ENCODE data around the gene FLG2. TPM values are rescaled to one million over a fixed set of nuclear protein-coding genes. Genes with fewer than 3 reads are reported as not detected.

The FLG2 gene
- polyA plus RNA-seq, 1 of the 3 experiments (the other 2 are of a cell fraction), result not detected

DNA sequence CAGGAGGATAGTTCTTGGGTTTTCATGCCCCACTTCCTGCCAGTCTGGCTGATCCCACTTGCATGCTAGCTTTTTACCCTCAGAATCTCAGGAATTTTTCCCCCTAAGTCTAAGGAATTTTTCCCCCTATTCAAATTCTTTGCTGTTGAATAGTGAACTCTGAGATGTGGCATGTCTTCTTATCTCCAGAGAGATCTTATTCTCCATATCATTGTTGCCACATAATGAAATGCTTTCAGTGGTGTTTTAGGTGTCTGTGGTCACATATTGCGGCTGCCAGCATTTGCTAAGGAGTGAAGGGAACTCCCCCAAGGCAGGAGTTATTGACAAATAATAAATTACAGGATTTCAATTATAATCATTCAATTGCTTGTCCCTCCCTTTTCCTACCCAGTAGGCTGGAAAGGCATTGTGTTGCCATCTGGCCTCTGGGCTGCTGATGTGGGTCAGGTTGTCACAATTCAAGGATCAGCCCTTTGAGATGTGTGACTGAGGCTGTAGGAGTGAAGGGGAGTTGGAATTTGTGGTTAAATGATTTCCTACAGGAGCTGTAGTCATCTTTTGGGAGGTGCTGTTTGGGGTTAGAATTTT is 30.9 kb downstream of the FLG2 start:
- Histone ChIP-seq H3K79me2 (ENCODE audit: insufficient read depth) (no peaks in the 10 kb centered on the region), H3K27me3 (ENCODE audit: insufficient read depth) (no peaks in the 10 kb centered on the region), H3K9ac (no peak overlapping the region), H3F3A (replicated peaks; ENCODE audit: insufficient read depth) (no peaks in the 10 kb centered on the region), H3K4me1 (ENCODE audit: control insufficient read depth in 1 of 2, insufficient read depth in 2 of 2, low read depth in 1 of 2, low read length in 1 of 2) (no peaks in the 10 kb centered on the region), H3K36me3 (replicated peaks in 1 of 2; ENCODE audit: control insufficient read depth in 1 of 2, insufficient read depth in 2 of 2, low read length in 1 of 2) (no peaks in the 10 kb centered on the region), H4K20me1 (ENCODE audit: insufficient read depth) (no peaks in the 10 kb centered on the region), H3K4me2 (no peak overlapping the region), H3K4me3 (ENCODE audit: low read depth in 2 of 2, low read length in 1 of 2) (no peak overlapping the region), H3K9me2 (no peaks in the 10 kb centered on the region), H3K9me3 (no peaks in the 10 kb centered on the region), H2AFZ (ENCODE audit: low read depth) (no peak overlapping the region), H3K27ac (ENCODE audit: low read depth in 2 of 2, low read length in 1 of 2) (no peak overlapping the region)
- 10% methylated on average over 1 of the region's 1 CpG for WGBS (ENCODE audit: low lambda C conversion rate)
- POLR2A ChIA-PET, result no interaction called here
- DNase-seq, result no peak
- CTCF ChIA-PET, result interaction anchor here (1.4 kb wide), 1 partner anchor 18 kb away, joined by 3 read pairs; no protein-coding TSS in a partner anchor
- TF ChIP-seq RFX5 (IDR thresholded peaks at IDR 0.05; ENCODE audit: low read length) (no peak), SMC3 (IDR thresholded peaks at IDR 0.05; ENCODE audit: low read depth, low read length) (no peak), NFIC (IDR thresholded peaks at IDR 0.05; ENCODE audit: borderline replicate concordance) (no peak), SIN3A (IDR thresholded peaks at IDR 0.05; ENCODE audit: borderline replicate concordance, low read depth, low read length) (no peak), JUND (IDR thresholded peaks at IDR 0.05) (no peak)
- TF ChIP-seq, protein P1, sequence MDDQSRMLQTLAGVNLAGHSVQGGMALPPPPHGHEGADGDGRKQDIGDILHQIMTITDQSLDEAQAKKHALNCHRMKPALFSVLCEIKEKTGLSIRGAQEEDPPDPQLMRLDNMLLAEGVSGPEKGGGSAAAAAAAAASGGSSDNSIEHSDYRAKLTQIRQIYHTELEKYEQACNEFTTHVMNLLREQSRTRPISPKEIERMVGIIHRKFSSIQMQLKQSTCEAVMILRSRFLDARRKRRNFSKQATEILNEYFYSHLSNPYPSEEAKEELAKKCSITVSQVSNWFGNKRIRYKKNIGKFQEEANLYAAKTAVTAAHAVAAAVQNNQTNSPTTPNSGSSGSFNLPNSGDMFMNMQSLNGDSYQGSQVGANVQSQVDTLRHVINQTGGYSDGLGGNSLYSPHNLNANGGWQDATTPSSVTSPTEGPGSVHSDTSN (IDR thresholded peaks at IDR 0.05), result no peak

DNA sequence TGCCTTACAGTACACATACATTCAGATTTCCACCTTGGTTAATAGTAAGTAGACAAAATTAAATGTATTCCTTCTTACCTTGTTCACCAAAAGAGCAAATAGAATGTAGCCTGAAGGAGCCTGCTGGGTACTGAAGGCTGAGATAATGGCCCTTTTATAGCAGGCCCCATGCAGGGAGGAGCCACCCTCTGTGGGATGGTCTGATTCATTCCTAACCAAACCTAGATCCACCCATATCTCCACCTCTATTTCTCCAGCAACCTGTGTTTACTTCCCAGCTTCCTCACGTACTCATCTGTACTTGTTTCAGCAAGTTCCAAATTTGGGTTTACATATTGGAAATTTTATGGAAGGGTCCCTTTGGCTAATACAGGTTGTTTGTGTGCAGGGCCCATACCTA is 34.7 kb downstream of the FLG2 start, which contains the start of gene FLG:
Gene FLG, minus strand, starts transcription at position 129 of the 400 bp plus-strand sequence. CDS start 9,783 bp downstream, outside the sequence.
- Histone ChIP-seq H3K9me3 (no peaks in the 10 kb centered on the region; the same call in 1 of the 2 replicates), H3K9me2 (no peaks in the 10 kb centered on the region), H3K79me2 (ENCODE audit: insufficient read depth) (no peaks in the 10 kb centered on the region), H3K27ac (ENCODE audit: low read depth in 2 of 2, low read length in 1 of 2) (no peak within 1 kb of the TSS), H3K4me2 (no peak within 1 kb of the TSS), H3K4me1 (ENCODE audit: control insufficient read depth in 1 of 2, insufficient read depth in 2 of 2, low read depth in 1 of 2, low read length in 1 of 2) (no peaks in the 10 kb centered on the region), H3K4me3 (ENCODE audit: low read depth in 2 of 2, low read length in 1 of 2) (no peak within 1 kb of the TSS), H3K27me3 (ENCODE audit: insufficient read depth) (no peaks in the 10 kb centered on the region), H3F3A (replicated peaks; ENCODE audit: insufficient read depth) (no peaks in the 10 kb centered on the region), H4K20me1 (ENCODE audit: insufficient read depth) (no peaks in the 10 kb centered on the region), H2AFZ (ENCODE audit: low read depth) (no peak within 1 kb of the TSS), H3K36me3 (replicated peaks in 1 of 2; ENCODE audit: control insufficient read depth in 1 of 2, insufficient read depth in 2 of 2, low read length in 1 of 2) (no peaks in the 10 kb centered on the region), H3K9ac (no peak within 1 kb of the TSS)
- no peak for DNase-seq
- WGBS (ENCODE audit: low lambda C conversion rate), result 0% methylated on average over 1 of the region's 1 CpG
- POLR2A ChIA-PET, result no interaction called here
- TF ChIP-seq TEAD4 (IDR thresholded peaks at IDR 0.05; ENCODE audit: borderline replicate concordance, insufficient read depth) (no peak), EZH2phosphoT487 (IDR thresholded peaks at IDR 0.05; ENCODE audit: borderline replicate concordance, low read depth) (no peak), GABPA (IDR thresholded peaks at IDR 0.05; ENCODE audit: low read depth) (no peak), RFX5 (IDR thresholded peaks at IDR 0.05; ENCODE audit: low read length) (no peak), MXI1 (IDR thresholded peaks at IDR 0.05; ENCODE audit: low read depth, low read length) (no peak), TCF12 (IDR thresholded peaks at IDR 0.05) (no peak), FOXM1 (IDR thresholded peaks at IDR 0.05; ENCODE audit: low read depth) (no peak)
- CTCF ChIA-PET, result no interaction called here

DNA sequence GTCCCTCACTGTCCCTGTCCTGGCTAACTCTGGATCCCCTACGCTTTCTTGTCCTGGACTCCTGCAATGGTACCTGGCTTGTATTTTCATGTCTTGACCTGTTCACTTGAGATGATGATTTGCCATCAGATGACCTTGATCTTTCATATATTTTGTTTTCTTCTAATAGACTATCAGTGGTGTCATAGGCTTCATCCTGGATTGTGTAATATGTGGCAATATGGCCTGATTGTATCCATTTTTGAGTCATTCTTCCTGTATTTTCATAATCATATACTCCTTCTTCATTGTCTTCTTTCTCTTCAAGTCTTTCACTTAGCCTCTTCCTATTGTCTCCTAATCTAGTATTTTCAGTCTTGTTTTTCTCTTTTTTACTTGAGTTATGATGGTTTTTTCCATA is 45.8 kb downstream of the FLG2 start:
- no peaks in the 10 kb centered on the region for H3K9me2 ChIP-seq
- no peak overlapping the region for H3K9ac ChIP-seq
- ChIA-PET POLR2A (no interaction called here), CTCF (no interaction called here)
- no peaks in the 10 kb centered on the region for H3K4me1 ChIP-seq (ENCODE audit: control insufficient read depth in 1 of 2, insufficient read depth in 2 of 2, low read depth in 1 of 2, low read length in 1 of 2)
- no peaks in the 10 kb centered on the region for H3K9me3 ChIP-seq
- TF ChIP-seq SMC3 (IDR thresholded peaks at IDR 0.05; ENCODE audit: low read depth, low read length), result no peak
- TF ChIP-seq, protein P2, sequence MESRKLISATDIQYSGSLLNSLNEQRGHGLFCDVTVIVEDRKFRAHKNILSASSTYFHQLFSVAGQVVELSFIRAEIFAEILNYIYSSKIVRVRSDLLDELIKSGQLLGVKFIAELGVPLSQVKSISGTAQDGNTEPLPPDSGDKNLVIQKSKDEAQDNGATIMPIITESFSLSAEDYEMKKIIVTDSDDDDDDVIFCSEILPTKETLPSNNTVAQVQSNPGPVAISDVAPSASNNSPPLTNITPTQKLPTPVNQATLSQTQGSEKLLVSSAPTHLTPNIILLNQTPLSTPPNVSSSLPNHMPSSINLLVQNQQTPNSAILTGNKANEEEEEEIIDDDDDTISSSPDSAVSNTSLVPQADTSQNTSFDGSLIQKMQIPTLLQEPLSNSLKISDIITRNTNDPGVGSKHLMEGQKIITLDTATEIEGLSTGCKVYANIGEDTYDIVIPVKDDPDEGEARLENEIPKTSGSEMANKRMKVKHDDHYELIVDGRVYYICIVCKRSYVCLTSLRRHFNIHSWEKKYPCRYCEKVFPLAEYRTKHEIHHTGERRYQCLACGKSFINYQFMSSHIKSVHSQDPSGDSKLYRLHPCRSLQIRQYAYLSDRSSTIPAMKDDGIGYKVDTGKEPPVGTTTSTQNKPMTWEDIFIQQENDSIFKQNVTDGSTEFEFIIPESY (IDR thresholded peaks at IDR 0.05; ENCODE audit: borderline replicate concordance, low read depth), result no peak
- TF ChIP-seq, protein P3, sequence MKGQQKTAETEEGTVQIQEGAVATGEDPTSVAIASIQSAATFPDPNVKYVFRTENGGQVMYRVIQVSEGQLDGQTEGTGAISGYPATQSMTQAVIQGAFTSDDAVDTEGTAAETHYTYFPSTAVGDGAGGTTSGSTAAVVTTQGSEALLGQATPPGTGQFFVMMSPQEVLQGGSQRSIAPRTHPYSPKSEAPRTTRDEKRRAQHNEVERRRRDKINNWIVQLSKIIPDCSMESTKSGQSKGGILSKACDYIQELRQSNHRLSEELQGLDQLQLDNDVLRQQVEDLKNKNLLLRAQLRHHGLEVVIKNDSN (IDR thresholded peaks at IDR 0.05; ENCODE audit: borderline replicate concordance, low read depth), result no peak
- no peak for TF ChIP-seq FOXJ3 (CRISPR knock-in tag; IDR thresholded peaks at IDR 0.05)
- TF ChIP-seq SIN3A (IDR thresholded peaks at IDR 0.05; ENCODE audit: borderline replicate concordance, low read depth, low read length), result no peak
- TF ChIP-seq CHD2 (IDR thresholded peaks at IDR 0.05; ENCODE audit: low read length, partially characterized antibody), result no peak
- TF ChIP-seq GATA2 (CRISPR knock-in tag; IDR thresholded peaks at IDR 0.05), result no peak
- no peak overlapping the region for H3K27ac ChIP-seq (ENCODE audit: low read depth in 2 of 2, low read length in 1 of 2)
- no peaks in the 10 kb centered on the region for H3K27me3 ChIP-seq (ENCODE audit: insufficient read depth)
- no peaks in the 10 kb centered on the region for H3K36me3 ChIP-seq (replicated peaks in 1 of 2; ENCODE audit: control insufficient read depth in 1 of 2, insufficient read depth in 2 of 2, low read length in 1 of 2)
- no peak overlapping the region for H2AFZ ChIP-seq (ENCODE audit: low read depth)
- H3F3A ChIP-seq (replicated peaks; ENCODE audit: insufficient read depth), result no peaks in the 10 kb centered on the region
- 0% methylated on average over 1 of the region's 1 CpG for WGBS (ENCODE audit: low lambda C conversion rate)
- no peaks in the 10 kb centered on the region for H4K20me1 ChIP-seq (ENCODE audit: insufficient read depth)
- H3K4me3 ChIP-seq (ENCODE audit: low read depth in 2 of 2, low read length in 1 of 2), result no peak overlapping the region
- H3K79me2 ChIP-seq (ENCODE audit: insufficient read depth), result no peaks in the 10 kb centered on the region
- no peak for DNase-seq
- no peak overlapping the region for H3K4me2 ChIP-seq

All from SK-N-SH (cell line).